Stomach (tissue), 4 donors: Measurements from ENCODE around the gene TYMS.

ENCODE experiments used
- CTCF ChIP-seq, 7 experiments: fragments of 450-650 bp in 4 of 7; fragments of 200-600 bp in 3 of 7; sonication (generic) in 3 of 7; IDR thresholded peaks; one replicate each; pipeline ENCODE4 v1.5.1; 2016 to 2019; ENCODE audit warnings: antibody characterized with exemption in 7 of 7, control low read depth in 2 of 7, mild to moderate bottlenecking in 1 of 7
- EP300 ChIP-seq: sonication (generic); formaldehyde crosslinking; IDR thresholded peaks from one replicate; pipeline ENCODE4 v1.6.1; 2017; ENCODE audit warnings: antibody characterized with exemption
- POLR2AphosphoS5 ChIP-seq, 3 donors: sonication (generic); formaldehyde crosslinking; IDR thresholded peaks; one replicate each; pipeline ENCODE4 v1.6.1; 2016; ENCODE audit warnings: antibody characterized with exemption in 3 of 3

- TF ChIP-seq CTCF (IDR thresholded peaks at IDR 0.05) (no peak), EP300 (no peak), POLR2AphosphoS5 (IDR thresholded peaks at IDR 0.05) (no peak)
These were observed 40.3 kb downstream of the TYMS start for GRCh38 chr18:697800-698199.
